A673 (cell line): ENCODE measurements around the gene CEP170B.

ENCODE experiments used
- EZH2 ChIP-seq: fragments of 200-600 bp; sonication (generic); IDR thresholded peaks from 2 replicates; pipeline ENCODE4 v1.6.1; 2017; ENCODE audit warnings: borderline replicate concordance, low read depth, mild to moderate bottlenecking, mixed read lengths, antibody characterized with exemption, low read length; ENCODE audit not compliant: poor library complexity, severe bottlenecking
- TF ChIP-seq, protein P1 (sequence below): fragments of 300-800, 200-600 bp; sonication (generic); conservative IDR thresholded peaks from 2 replicates; pipeline ENCODE4 v1.5.1; 2017; ENCODE audit warnings: low read depth, mild to moderate bottlenecking, antibody characterized with exemption, low read length, moderate library complexity, mixed read lengths

DNA sequence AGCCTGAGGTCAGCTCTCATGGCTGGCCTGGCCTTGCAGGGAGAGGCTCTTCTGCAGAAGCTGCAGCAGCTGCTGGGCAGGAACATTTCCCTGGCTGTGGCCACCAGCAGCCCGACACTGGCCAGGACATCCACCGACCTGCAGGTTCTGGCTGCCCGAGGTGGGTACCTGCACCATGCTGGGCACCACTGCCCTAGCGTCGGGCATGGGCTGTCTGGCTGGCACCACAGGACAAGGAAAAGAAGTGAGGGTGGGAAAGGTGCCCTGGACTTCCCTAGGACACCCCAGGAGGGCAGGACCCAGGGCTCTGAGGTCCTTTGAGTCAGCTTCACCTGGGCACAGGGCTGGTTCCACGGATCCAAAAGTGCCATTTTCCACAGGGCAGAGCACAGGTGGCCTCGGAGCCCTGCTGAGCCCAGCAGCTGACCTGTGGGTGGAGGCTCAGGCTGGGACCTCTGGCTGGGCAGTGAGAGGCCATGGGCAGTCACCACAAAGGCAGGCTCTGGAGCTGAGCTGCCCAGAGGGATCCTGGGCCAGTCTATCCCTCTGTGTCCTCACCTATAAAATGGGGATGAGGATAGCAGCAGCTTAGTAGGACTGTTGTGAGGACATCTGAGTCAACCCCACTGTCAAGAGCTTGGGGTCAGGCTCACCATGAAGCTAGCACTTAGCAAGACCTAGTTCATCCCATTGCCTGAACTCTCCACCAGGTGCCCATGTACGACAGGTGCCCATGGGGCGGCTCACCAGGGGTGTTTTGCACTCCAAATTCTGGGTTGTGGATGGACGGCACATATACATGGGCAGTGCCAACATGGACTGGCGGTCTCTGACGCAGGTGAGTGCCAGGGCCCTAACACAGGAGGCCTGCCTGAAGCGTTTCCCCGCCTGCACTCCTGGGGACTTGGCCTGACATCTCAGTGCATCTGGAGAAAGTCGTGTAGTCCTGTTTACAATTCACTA is 64.5 kb downstream of the CEP170B start:
- TF ChIP-seq, protein P1, sequence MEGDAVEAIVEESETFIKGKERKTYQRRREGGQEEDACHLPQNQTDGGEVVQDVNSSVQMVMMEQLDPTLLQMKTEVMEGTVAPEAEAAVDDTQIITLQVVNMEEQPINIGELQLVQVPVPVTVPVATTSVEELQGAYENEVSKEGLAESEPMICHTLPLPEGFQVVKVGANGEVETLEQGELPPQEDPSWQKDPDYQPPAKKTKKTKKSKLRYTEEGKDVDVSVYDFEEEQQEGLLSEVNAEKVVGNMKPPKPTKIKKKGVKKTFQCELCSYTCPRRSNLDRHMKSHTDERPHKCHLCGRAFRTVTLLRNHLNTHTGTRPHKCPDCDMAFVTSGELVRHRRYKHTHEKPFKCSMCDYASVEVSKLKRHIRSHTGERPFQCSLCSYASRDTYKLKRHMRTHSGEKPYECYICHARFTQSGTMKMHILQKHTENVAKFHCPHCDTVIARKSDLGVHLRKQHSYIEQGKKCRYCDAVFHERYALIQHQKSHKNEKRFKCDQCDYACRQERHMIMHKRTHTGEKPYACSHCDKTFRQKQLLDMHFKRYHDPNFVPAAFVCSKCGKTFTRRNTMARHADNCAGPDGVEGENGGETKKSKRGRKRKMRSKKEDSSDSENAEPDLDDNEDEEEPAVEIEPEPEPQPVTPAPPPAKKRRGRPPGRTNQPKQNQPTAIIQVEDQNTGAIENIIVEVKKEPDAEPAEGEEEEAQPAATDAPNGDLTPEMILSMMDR, result no peak
- TF ChIP-seq EZH2, result no peak
